ENCODE data around the gene COX17. TPM values are rescaled to one million over a fixed set of nuclear protein-coding genes. Genes with fewer than 3 reads are reported as not detected.

COX17 gene, protein sequence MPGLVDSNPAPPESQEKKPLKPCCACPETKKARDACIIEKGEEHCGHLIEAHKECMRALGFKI
- 15.1 and 21.5 TPM in 2 replicates for polyA plus RNA-seq (2012; rRNA removed)
- polyA plus RNA-seq (2012; cell fraction: cytosol; rRNA removed), result 19.7 and 24.6 TPM in 2 replicates
- polyA plus RNA-seq (2012; cell fraction: nucleus; rRNA removed), result 3.6 and 8.3 TPM in 2 replicates

GRCh38 chr3:119676771-119677640 is at the start of gene COX17:
TSS of gene COX17 (minus strand) at chr3:119677406. CDS start at chr3:119677310, 96 bp downstream.
- Histone ChIP-seq H4K20me1 (ENCODE audit: insufficient read depth) (no peaks in the 10 kb centered on the region), H2AFZ (ENCODE audit: low read depth) (peak within 1 kb of the TSS; percentile 66), H3F3A (replicated peaks; ENCODE audit: insufficient read depth) (no peaks in the 10 kb centered on the region), H3K4me3 (ENCODE audit: low read depth in 2 of 2, low read length in 1 of 2) (peak within 1 kb of the TSS; percentile 50 to 52), H3K4me1 (ENCODE audit: control insufficient read depth in 1 of 2, insufficient read depth in 2 of 2, low read depth in 1 of 2, low read length in 1 of 2) (peaks cover 0 to 27% of the 10 kb centered on the region in 2 experiments; a peak in 2 of 4 replicates), H3K27ac (ENCODE audit: low read depth in 2 of 2, low read length in 1 of 2) (peak within 1 kb of the TSS; percentile 29 to 81), H3K36me3 (replicated peaks in 1 of 2; ENCODE audit: control insufficient read depth in 1 of 2, insufficient read depth in 2 of 2, low read length in 1 of 2) (peaks cover 6 to 11% of the 10 kb centered on the region in 2 experiments), H3K9ac (peak within 1 kb of the TSS; percentile 37), H3K9me3 (no peaks in the 10 kb centered on the region), H3K27me3 (ENCODE audit: insufficient read depth) (no peaks in the 10 kb centered on the region), H3K4me2 (peak within 1 kb of the TSS; percentile 53), H3K9me2 (no peaks in the 10 kb centered on the region), H3K79me2 (ENCODE audit: insufficient read depth) (peaks cover 8% of the 10 kb centered on the region; the same call in 1 of the 2 replicates)
- ChIA-PET CTCF (interaction anchor here (0.5 to 1.8 kb wide), 4 partner anchors 13 to 436 kb away, joined by 3 to 7 read pairs (median 3); no protein-coding TSS in a partner anchor), POLR2A (interaction anchor here (1.4 to 3.0 kb wide), 5 partner anchors 14 to 214 kb away, joined by 4 to 14 read pairs (median 4); partner anchors contain the start of genes POPDC2, TIMMDC1 and TMEM39A)
- DNase-seq, result peak; percentile 62
- WGBS (ENCODE audit: low lambda C conversion rate), result 59% methylated on average over 34 of the region's 54 CpGs
- TF ChIP-seq RCOR1 (IDR thresholded peaks at IDR 0.05; ENCODE audit: low read length) (no peak), IRF3 (IDR thresholded peaks at IDR 0.05; ENCODE audit: low read depth, low read length) (no peak), ELF1 (IDR thresholded peaks at IDR 0.05) (peak; percentile 16; the same call in 1 of the 2 replicates), NRF1 (IDR thresholded peaks at IDR 0.05; ENCODE audit: low read depth, low read length) (peak; percentile 45; the same call in 1 of the 2 replicates), TCF12 (IDR thresholded peaks at IDR 0.05) (no peak), CHD2 (IDR thresholded peaks at IDR 0.05; ENCODE audit: low read length, partially characterized antibody) (no peak), USF1 (IDR thresholded peaks at IDR 0.05; ENCODE audit: borderline replicate concordance, low read depth) (no peak), YY1 (IDR thresholded peaks at IDR 0.05; ENCODE audit: low read depth) (no peak), RFX5 (IDR thresholded peaks at IDR 0.05; ENCODE audit: low read length) (no peak), ZBTB33 (IDR thresholded peaks at IDR 0.05; ENCODE audit: borderline replicate concordance, low read depth) (no peak), GABPA (IDR thresholded peaks at IDR 0.05; ENCODE audit: low read depth) (peak; percentile 64), FOSL2 (IDR thresholded peaks at IDR 0.05; ENCODE audit: borderline replicate concordance, low read depth) (no peak), TEAD4 (IDR thresholded peaks at IDR 0.05; ENCODE audit: borderline replicate concordance, insufficient read depth) (no peak), SMC3 (IDR thresholded peaks at IDR 0.05; ENCODE audit: low read depth, low read length) (no peak), NFIC (IDR thresholded peaks at IDR 0.05; ENCODE audit: borderline replicate concordance) (no peak), JUND (IDR thresholded peaks at IDR 0.05) (no peak), TAF1 (IDR thresholded peaks at IDR 0.05; ENCODE audit: borderline replicate concordance, low read depth, low read length) (no peak), POLR2AphosphoS5 (IDR thresholded peaks at IDR 0.05; ENCODE audit: low read depth, low read length) (no peak)
- TF ChIP-seq, protein P1, sequence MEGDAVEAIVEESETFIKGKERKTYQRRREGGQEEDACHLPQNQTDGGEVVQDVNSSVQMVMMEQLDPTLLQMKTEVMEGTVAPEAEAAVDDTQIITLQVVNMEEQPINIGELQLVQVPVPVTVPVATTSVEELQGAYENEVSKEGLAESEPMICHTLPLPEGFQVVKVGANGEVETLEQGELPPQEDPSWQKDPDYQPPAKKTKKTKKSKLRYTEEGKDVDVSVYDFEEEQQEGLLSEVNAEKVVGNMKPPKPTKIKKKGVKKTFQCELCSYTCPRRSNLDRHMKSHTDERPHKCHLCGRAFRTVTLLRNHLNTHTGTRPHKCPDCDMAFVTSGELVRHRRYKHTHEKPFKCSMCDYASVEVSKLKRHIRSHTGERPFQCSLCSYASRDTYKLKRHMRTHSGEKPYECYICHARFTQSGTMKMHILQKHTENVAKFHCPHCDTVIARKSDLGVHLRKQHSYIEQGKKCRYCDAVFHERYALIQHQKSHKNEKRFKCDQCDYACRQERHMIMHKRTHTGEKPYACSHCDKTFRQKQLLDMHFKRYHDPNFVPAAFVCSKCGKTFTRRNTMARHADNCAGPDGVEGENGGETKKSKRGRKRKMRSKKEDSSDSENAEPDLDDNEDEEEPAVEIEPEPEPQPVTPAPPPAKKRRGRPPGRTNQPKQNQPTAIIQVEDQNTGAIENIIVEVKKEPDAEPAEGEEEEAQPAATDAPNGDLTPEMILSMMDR (IDR thresholded peaks at IDR 0.05), result no peak
- TF ChIP-seq, protein P2, sequence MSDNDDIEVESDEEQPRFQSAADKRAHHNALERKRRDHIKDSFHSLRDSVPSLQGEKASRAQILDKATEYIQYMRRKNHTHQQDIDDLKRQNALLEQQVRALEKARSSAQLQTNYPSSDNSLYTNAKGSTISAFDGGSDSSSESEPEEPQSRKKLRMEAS (IDR thresholded peaks at IDR 0.05; ENCODE audit: low read depth), result 0 out of 2 replicates have a peak, but pooled peaks have one; percentile 12
